ENCODE measurements around the gene IL1R1.

IL1R1 gene

DNA sequence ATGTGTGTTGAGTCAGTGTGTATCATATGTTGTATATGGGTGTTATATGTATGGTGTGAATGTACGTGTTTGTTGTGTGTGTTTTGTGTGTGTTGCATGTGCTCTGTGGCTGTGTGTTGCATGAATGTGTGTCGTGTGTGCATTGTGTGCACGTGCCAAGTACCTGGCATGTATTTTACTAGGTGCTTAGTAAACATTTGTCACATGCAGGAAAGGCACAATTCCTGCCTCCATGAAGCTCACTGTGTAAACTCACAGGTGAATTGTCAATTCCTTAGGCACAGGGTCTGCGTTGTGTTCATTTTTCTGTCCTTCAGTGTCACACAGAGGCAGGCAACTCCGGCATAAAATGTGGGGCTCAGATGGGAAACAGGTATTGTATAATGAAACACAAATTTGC, 22.3 kb upstream of the IL1R1 start:
- Histone ChIP-seq H3K9me2 (ENCODE audit: low read depth, low read length) (no peaks in the 10 kb centered on the region), H3K36me3 (ENCODE audit: insufficient read depth, low read length) (no peaks in the 10 kb centered on the region), H3K9me3 (ENCODE audit: low read length) (no peaks in the 10 kb centered on the region), H3K27me3 (ENCODE audit: insufficient read depth, low read length) (no peaks in the 10 kb centered on the region), H3K9ac (ENCODE audit: low read length) (no peak overlapping the region), H3K27ac (ENCODE audit: low read depth, low read length, poor library complexity, severe bottlenecking) (no peak overlapping the region), H3F3A (ENCODE audit: insufficient read depth, low read length) (no peaks in the 10 kb centered on the region), H3K4me1 (ENCODE audit: insufficient read depth, low read length, severe bottlenecking) (no peaks in the 10 kb centered on the region), H2AFZ (ENCODE audit: low read length) (no peak overlapping the region), H3K4me3 (ENCODE audit: low read depth, low read length, poor library complexity, severe bottlenecking) (no peak overlapping the region), H3K79me2 (ENCODE audit: insufficient read depth, low read length) (no peaks in the 10 kb centered on the region), H4K20me1 (ENCODE audit: insufficient read depth, low read length) (no peaks in the 10 kb centered on the region), H3K4me2 (ENCODE audit: low read length) (no peak overlapping the region)
- TF ChIP-seq EZH2 (IDR thresholded peaks at IDR 0.05; ENCODE audit: borderline replicate concordance, low read length): no peak
- TF ChIP-seq, protein P1, sequence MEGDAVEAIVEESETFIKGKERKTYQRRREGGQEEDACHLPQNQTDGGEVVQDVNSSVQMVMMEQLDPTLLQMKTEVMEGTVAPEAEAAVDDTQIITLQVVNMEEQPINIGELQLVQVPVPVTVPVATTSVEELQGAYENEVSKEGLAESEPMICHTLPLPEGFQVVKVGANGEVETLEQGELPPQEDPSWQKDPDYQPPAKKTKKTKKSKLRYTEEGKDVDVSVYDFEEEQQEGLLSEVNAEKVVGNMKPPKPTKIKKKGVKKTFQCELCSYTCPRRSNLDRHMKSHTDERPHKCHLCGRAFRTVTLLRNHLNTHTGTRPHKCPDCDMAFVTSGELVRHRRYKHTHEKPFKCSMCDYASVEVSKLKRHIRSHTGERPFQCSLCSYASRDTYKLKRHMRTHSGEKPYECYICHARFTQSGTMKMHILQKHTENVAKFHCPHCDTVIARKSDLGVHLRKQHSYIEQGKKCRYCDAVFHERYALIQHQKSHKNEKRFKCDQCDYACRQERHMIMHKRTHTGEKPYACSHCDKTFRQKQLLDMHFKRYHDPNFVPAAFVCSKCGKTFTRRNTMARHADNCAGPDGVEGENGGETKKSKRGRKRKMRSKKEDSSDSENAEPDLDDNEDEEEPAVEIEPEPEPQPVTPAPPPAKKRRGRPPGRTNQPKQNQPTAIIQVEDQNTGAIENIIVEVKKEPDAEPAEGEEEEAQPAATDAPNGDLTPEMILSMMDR (IDR thresholded peaks at IDR 0.05; ENCODE audit: low read length): no peak

DNA sequence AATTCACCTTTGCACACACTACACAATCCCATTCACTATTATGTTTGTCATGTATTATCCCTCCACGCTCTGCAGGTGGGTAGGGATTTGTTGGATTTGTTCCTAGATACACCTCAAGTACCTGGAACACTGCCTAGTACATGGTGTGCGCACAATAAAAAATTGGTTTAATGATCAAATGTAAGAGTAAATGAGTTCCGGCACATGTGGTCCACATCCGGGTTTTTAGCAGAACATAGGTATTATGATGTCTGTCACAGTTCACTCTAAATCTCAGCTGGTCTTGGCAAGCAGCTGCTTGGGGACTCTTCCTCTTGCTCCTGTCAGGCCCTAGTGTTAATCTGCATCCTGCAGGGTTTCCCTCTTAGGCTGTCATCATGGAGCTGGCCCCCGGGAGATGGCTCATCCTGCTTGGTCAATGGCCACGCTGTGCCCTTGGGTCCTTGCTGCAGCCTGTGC, 21.8 kb upstream of the IL1R1 start:
- Histone ChIP-seq H3K4me3 (ENCODE audit: low read depth, low read length, poor library complexity, severe bottlenecking) (no peak overlapping the region), H3K9ac (ENCODE audit: low read length) (no peak overlapping the region), H2AFZ (ENCODE audit: low read length) (no peak overlapping the region), H3K4me1 (ENCODE audit: insufficient read depth, low read length, severe bottlenecking) (no peaks in the 10 kb centered on the region), H3K79me2 (ENCODE audit: insufficient read depth, low read length) (no peaks in the 10 kb centered on the region), H3K9me3 (ENCODE audit: low read length) (no peaks in the 10 kb centered on the region), H3K9me2 (ENCODE audit: low read depth, low read length) (no peaks in the 10 kb centered on the region), H3K4me2 (ENCODE audit: low read length) (no peak overlapping the region), H4K20me1 (ENCODE audit: insufficient read depth, low read length) (no peaks in the 10 kb centered on the region), H3K36me3 (ENCODE audit: insufficient read depth, low read length) (no peaks in the 10 kb centered on the region), H3F3A (ENCODE audit: insufficient read depth, low read length) (no peaks in the 10 kb centered on the region), H3K27me3 (ENCODE audit: insufficient read depth, low read length) (no peaks in the 10 kb centered on the region), H3K27ac (ENCODE audit: low read depth, low read length, poor library complexity, severe bottlenecking) (no peak overlapping the region)
- TF ChIP-seq EZH2 (IDR thresholded peaks at IDR 0.05; ENCODE audit: borderline replicate concordance, low read length): no peak
- TF ChIP-seq, protein P1 (IDR thresholded peaks at IDR 0.05; ENCODE audit: low read length): no peak

DNA sequence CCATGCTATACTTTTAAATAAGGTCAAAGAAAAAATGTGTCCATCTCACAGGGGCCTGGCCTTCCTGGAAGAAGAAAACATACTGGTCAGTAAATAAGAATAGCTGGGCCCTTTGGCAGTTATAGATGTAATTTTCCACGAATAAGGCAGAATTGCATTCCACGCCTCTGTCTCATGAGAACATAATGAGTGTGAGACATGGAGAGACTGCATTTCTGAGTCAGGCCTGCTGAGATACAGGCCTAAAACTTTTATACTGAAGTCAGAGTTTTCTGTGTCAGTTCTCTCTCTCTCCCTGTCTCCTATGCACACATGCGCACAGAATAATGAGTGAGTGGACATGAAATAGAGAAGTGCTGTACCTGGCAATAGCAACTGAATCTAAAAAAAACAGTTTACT, 20.4 kb upstream of the IL1R1 start:
- Histone ChIP-seq H3K79me2 (ENCODE audit: insufficient read depth, low read length) (no peaks in the 10 kb centered on the region), H3K9me2 (ENCODE audit: low read depth, low read length) (no peaks in the 10 kb centered on the region), H4K20me1 (ENCODE audit: insufficient read depth, low read length) (no peaks in the 10 kb centered on the region), H3K27me3 (ENCODE audit: insufficient read depth, low read length) (no peaks in the 10 kb centered on the region), H2AFZ (ENCODE audit: low read length) (no peak overlapping the region), H3K9ac (ENCODE audit: low read length) (no peak overlapping the region), H3K4me2 (ENCODE audit: low read length) (no peak overlapping the region), H3K9me3 (ENCODE audit: low read length) (no peaks in the 10 kb centered on the region), H3K27ac (ENCODE audit: low read depth, low read length, poor library complexity, severe bottlenecking) (no peak overlapping the region), H3K4me1 (ENCODE audit: insufficient read depth, low read length, severe bottlenecking) (no peaks in the 10 kb centered on the region), H3F3A (ENCODE audit: insufficient read depth, low read length) (no peaks in the 10 kb centered on the region), H3K36me3 (ENCODE audit: insufficient read depth, low read length) (no peaks in the 10 kb centered on the region), H3K4me3 (ENCODE audit: low read depth, low read length, poor library complexity, severe bottlenecking) (no peak overlapping the region)
- TF ChIP-seq EZH2 (IDR thresholded peaks at IDR 0.05; ENCODE audit: borderline replicate concordance, low read length): no peak
- TF ChIP-seq, protein P1 (IDR thresholded peaks at IDR 0.05; ENCODE audit: low read length): no peak

Measured in OCI-LY1 (cell line).